HCEC 1CT (cell line): Measurements from ENCODE around the gene ABCB11.
"Not testable (repeated sequence)": the region's sequence is repeated elsewhere in the genome, so short reads cannot be mapped to it uniquely, and the experiment has no call there.

Experiments
- DNase-seq: peaks from one replicate; pipeline ENCODE4 v3.0.0-alpha.2; 2017

Gene ABCB11

GRCh38 chr2:168926621-168927386, 104.3 kb downstream of the ABCB11 start:
- DNase-seq = no peak

GRCh38 chr2:168920504-168921157, 110.5 kb downstream of the ABCB11 start:
- peak; percentile 47 for DNase-seq

- DNase-seq = no peak
Observed at GRCh38 chr2:168916331-168916675, 114.8 kb downstream of the ABCB11 start.

GRCh38 chr2:168915441-168916330, 115.4 kb downstream of the ABCB11 start:
- no peak for DNase-seq

GRCh38 chr2:168913495-168913894, 117.6 kb downstream of the ABCB11 start:
- DNase-seq = no peak

GRCh38 chr2:168912901-168913369, 118.2 kb downstream of the ABCB11 start:
- no peak for DNase-seq

GRCh38 chr2:168912466-168912865, 118.7 kb downstream of the ABCB11 start:
- no peak for DNase-seq

GRCh38 chr2:168910330-168910729, 120.8 kb downstream of the ABCB11 start:
- DNase-seq = no peak

GRCh38 chr2:168907940-168908662, 123.0 kb downstream of the ABCB11 start:
- no peak for DNase-seq

- no peak for DNase-seq
Observed at GRCh38 chr2:168904358-168904757, 126.8 kb downstream of the ABCB11 start.

GRCh38 chr2:168903888-168904287, 127.2 kb downstream of the ABCB11 start:
- no peak for DNase-seq

GRCh38 chr2:168901003-168901402, 130.1 kb downstream of the ABCB11 start, which contains the start of gene G6PC2:
G6PC2 (plus strand) TSS chr2:168901291; CDS start chr2:168901332, 41 bp downstream.
- no peak for DNase-seq

- no peak for DNase-seq
Observed at GRCh38 chr2:168897449-168897848, 133.7 kb downstream of the ABCB11 start.

- DNase-seq = no peak
Observed at GRCh38 chr2:168896783-168897182, 134.3 kb downstream of the ABCB11 start.

- no peak for DNase-seq
Observed at GRCh38 chr2:168895771-168896170, 135.4 kb downstream of the ABCB11 start.

- DNase-seq = no peak
Observed at GRCh38 chr2:168894720-168895119, 136.4 kb downstream of the ABCB11 start.

- DNase-seq = no peak
Observed at GRCh38 chr2:168894101-168894500, 137.0 kb downstream of the ABCB11 start.

GRCh38 chr2:168892327-168892726, 138.8 kb downstream of the ABCB11 start:
- DNase-seq = no peak

GRCh38 chr2:168890006-168890782, 140.9 kb downstream of the ABCB11 start, which contains the start of gene SPC25:
SPC25 (minus strand) TSS chr2:168890430; CDS start chr2:168889519, 911 bp downstream.
- DNase-seq = peak; percentile 92

- DNase-seq = no peak
Observed at GRCh38 chr2:168889635-168890005, 141.5 kb downstream of the ABCB11 start.

GRCh38 chr2:168884975-168885374, 146.1 kb downstream of the ABCB11 start:
- peak; percentile 64 for DNase-seq

- DNase-seq = not testable (repeated sequence)
Observed at GRCh38 chr2:168882163-168882562, 149.0 kb downstream of the ABCB11 start.
